Endothelial cell of umbilical vein (primary cell): ENCODE measurements around the gene PPAN.

ENCODE experiments used
- CTCF ChIP-seq, 2 donors: IDR thresholded peaks; 1 replicate in 1 of 2; 2 replicates in 1 of 2; pipeline ENCODE4 v1.5.1; 2011; ENCODE audit warnings: low read length in 2 of 2, mild to moderate bottlenecking in 2 of 2, moderate library complexity in 2 of 2, control low read depth in 1 of 2, inconsistent platforms in 1 of 2, low read depth in 1 of 2; ENCODE audit not compliant: insufficient read depth in 1 of 2; ENCODE audit errors: extremely low read depth in 1 of 2
- EZH2 ChIP-seq: IDR thresholded peaks from 2 replicates; pipeline ENCODE4 v1.6.1; 2012; ENCODE audit warnings: borderline replicate concordance, low read depth, mild to moderate bottlenecking, moderate library complexity, low read length, inconsistent platforms; ENCODE audit not compliant: severe bottlenecking
- POLR2A ChIP-seq: IDR thresholded peaks from 2 replicates; pipeline ENCODE4 v1.6.1; 2012; ENCODE audit warnings: low read depth, mild to moderate bottlenecking, control low read depth, low read length
- POLR2AphosphoS5 ChIP-seq: IDR thresholded peaks from 2 replicates; pipeline ENCODE4 v1.6.1; 2012; ENCODE audit warnings: low read depth, mild to moderate bottlenecking, control low read depth, low read length, moderate library complexity; ENCODE audit not compliant: insufficient read depth

DNA sequence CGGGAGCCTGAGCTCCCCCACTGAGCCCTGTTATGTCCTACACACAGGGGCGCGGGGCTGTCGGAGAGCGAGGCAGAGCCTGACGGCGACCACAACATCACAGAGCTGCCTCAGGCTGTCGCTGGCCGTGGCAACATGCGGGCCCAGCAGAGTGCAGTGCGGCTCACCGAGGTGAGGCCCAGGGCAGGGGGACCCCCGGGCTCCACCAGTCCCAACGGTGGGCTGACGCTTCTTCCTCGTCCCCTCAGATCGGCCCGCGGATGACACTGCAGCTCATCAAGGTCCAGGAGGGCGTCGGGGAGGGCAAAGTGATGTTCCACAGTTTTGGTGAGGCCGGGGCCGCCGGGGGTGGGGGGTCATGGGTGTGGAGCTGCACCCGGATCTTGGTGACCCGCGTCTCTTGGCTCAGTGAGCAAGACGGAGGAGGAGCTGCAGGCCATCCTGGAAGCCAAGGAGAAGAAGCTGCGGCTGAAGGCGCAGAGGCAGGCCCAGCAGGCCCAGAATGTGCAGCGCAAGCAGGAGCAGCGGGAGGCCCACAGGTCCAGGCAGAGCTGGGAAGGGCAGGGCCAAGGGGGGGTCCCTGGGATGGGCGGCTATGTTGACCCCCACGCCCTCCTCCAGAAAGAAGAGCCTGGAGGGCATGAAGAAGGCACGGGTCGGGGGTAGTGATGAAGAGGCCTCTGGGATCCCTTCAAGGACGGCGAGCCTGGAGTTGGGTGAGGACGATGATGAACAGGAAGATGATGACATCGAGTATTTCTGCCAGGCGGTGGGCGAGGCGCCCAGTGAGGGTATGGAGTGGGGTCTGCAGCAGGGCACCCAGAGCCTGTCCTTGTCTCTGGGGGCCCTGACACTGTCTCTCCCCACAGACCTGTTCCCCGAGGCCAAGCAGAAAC lies 4.2 kb downstream of the PPAN start:
- TF ChIP-seq CTCF (IDR thresholded peaks at IDR 0.05; ENCODE audit: extremely low read depth in 1 of 2, insufficient read depth in 1 of 2, low read depth in 1 of 2, low read length in 2 of 2) (no peak), POLR2A (no peak), EZH2 (no peak), POLR2AphosphoS5 (no peak)
